Measurements from ENCODE around the gene TBCB.

The TBCB gene

GRCh38 chr19:36142496-36142895 lies 27.2 kb downstream of the TBCB start:
- TF ChIP-seq CTCF (conservative IDR thresholded peaks at IDR 0.05; ENCODE audit: low read depth, low read length), result no peak
- H3K4me3 ChIP-seq (ENCODE audit: low read depth, low read length), result no peak overlapping the region
- DNase-seq (ENCODE audit: low read depth), result no peak

GRCh38 chr19:36144624-36145023 lies 29.4 kb downstream of the TBCB start:
- no peak overlapping the region for H3K4me3 ChIP-seq (ENCODE audit: low read depth, low read length)
- TF ChIP-seq CTCF (conservative IDR thresholded peaks at IDR 0.05; ENCODE audit: low read depth, low read length), result no peak
- no peak for DNase-seq (ENCODE audit: low read depth)

GRCh38 chr19:36149673-36150406 lies 34.6 kb downstream of the TBCB start:
- H3K4me3 ChIP-seq (ENCODE audit: low read depth, low read length), result no peak overlapping the region
- no peak for DNase-seq (ENCODE audit: low read depth)
- TF ChIP-seq CTCF (conservative IDR thresholded peaks at IDR 0.05; ENCODE audit: low read depth, low read length), result no peak

GRCh38 chr19:36150586-36150985 lies 35.3 kb downstream of the TBCB start:
- TF ChIP-seq CTCF (conservative IDR thresholded peaks at IDR 0.05; ENCODE audit: low read depth, low read length), result no peak
- no peak overlapping the region for H3K4me3 ChIP-seq (ENCODE audit: low read depth, low read length)
- no peak for DNase-seq (ENCODE audit: low read depth)

- TF ChIP-seq CTCF (conservative IDR thresholded peaks at IDR 0.05; ENCODE audit: low read depth, low read length), result no peak
- H3K4me3 ChIP-seq (ENCODE audit: low read depth, low read length), result peak overlapping the region; percentile 60
- DNase-seq (ENCODE audit: low read depth), result peak; percentile 20
Measured at GRCh38 chr19:36151144-36152018, 36.1 kb downstream of the TBCB start.

DNA sequence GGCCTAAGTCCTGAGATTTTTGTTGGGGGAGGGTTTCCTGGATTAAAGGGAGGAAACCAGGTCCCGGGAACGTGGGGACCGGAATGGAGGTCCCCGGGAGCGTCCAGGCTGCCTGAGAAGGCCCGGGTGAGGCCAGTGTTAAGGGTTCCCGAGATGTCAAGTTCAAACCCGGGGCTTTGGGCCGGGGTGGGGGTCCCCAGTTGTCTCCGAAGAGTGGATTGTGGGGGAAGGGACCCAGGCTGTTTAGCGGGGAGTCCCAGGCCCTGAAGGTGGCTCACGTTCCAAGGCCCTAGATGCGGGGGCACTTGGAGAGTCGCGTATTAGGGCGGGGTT lies 36.7 kb downstream of the TBCB start:
- TF ChIP-seq CTCF (conservative IDR thresholded peaks at IDR 0.05; ENCODE audit: low read depth, low read length), result no peak
- peak overlapping the region; percentile 60 for H3K4me3 ChIP-seq (ENCODE audit: low read depth, low read length)
- DNase-seq (ENCODE audit: low read depth), result peak; percentile 11

All from choroid plexus epithelial cell (primary cell).